GOT3 (cell line): ENCODE results near the gene HIF3A.
"Not testable (repeated sequence)": the region's sequence is repeated elsewhere in the genome, so short reads cannot be mapped to it uniquely, and the experiment has no call there.

Experiments
- DNase-seq: peaks from one replicate; lab custom pipeline; 2025; ENCODE audit warnings: mixed read lengths; lab: John Stamatoyannopoulos, UW

HIF3A gene

GRCh38 chr19:46357846-46358583 lies 61.2 kb downstream of the HIF3A start:
- DNase-seq = no peak

GRCh38 chr19:46361915-46362314 lies 65.1 kb downstream of the HIF3A start:
- no peak for DNase-seq

- DNase-seq = no peak
Observed at GRCh38 chr19:46364359-46364758, 67.5 kb downstream of the HIF3A start.

- DNase-seq = no peak
Observed at GRCh38 chr19:46365561-46365960, 68.7 kb downstream of the HIF3A start.

- DNase-seq = no peak
Observed at GRCh38 chr19:46366620-46367292, 69.9 kb downstream of the HIF3A start.

- DNase-seq = no peak
Observed at GRCh38 chr19:46367426-46367825, 70.6 kb downstream of the HIF3A start.

DNA sequence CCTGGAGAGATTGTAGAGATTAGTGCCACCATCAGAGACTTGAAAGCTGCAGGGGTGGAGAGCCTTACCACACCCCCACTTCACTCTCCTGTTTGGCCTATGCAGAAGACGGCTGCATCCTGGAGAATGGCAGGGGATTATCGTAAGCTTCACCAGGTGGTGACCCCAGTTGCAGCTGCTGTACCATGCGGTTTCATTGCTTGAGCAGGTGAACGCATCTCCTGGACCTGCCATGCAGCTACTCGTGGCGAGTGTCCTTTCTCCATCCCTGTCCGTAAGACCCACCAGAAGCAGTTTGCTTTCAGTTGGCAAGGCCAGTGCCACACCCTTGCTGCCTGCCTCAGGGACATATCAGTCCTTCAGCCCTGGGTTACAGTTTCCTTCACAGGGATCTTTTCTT lies 71.3 kb downstream of the HIF3A start:
- DNase-seq = no peak

- no peak for DNase-seq
Observed at GRCh38 chr19:46369817-46370216, 73.0 kb downstream of the HIF3A start.

DNA sequence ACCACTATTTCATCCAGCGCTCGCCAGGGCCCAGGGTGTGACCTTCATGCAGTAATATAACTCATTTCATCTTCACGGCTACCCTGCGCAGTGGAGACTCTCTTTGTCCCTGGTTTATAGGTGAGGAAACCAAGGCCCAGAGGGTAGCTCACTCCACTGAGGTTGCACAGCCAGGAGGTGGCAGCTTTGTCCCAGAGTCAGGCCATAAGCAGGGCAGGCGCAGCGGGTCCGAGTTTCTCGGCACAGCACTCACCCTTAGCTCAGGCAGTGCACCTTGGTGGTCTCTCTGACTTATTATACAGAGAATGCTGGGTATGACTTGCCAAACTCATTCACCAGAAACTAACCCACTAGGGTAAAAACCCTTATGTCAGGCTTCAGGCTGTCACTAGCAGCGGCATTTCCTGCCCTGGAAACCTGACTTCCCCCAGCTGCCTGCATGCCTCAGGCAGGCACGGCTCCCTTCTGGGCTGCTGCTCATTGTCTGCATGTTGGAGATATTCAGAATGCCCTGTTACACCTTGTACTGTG lies 74.6 kb downstream of the HIF3A start:
- DNase-seq = no peak

GRCh38 chr19:46372901-46373490 lies 76.2 kb downstream of the HIF3A start:
- DNase-seq = no peak

GRCh38 chr19:46373491-46374359 lies 76.9 kb downstream of the HIF3A start:
- no peak for DNase-seq

GRCh38 chr19:46374536-46375475 lies 78.0 kb downstream of the HIF3A start:
- DNase-seq = no peak

DNA sequence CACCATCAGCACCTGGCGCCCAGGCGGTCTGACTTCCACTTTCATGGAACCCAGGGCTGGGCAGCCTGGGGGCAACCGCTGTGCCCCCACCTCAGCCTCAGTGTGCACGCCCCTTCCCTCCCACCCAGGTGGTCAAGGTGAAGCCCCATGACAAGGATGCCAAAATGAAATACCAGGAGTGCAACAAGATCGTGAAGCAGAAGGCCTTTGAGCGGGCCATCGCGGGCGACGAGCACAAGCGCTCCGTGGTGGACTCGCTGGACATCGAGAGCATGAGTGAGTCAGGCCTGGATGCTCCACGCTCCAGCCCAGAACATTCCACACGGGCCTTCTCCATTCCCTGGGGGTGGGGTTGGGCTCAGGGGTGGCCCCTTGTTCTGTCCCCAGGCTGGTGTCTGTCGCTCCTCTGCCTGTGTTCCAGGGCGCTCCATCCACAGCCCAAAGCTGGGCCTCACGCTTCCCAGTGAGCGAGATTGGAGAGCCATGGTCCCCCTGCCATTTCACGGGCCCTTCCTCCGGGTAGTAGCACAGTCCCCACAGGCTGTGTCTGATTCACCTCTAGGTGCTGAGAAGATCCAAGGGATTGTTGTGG lies 78.7 kb downstream of the HIF3A start:
- DNase-seq = not testable (repeated sequence)

- no peak for DNase-seq
Observed at GRCh38 chr19:46376241-46377153, 79.7 kb downstream of the HIF3A start.

- no peak for DNase-seq
Observed at GRCh38 chr19:46378268-46378667, 81.4 kb downstream of the HIF3A start.

GRCh38 chr19:46380690-46381089 lies 83.8 kb downstream of the HIF3A start:
- no peak for DNase-seq

- DNase-seq = no peak
Observed at GRCh38 chr19:46381346-46381745, 84.5 kb downstream of the HIF3A start.

GRCh38 chr19:46381756-46382345 lies 85.0 kb downstream of the HIF3A start:
- DNase-seq = no peak
